GM18907 (cell line): ENCODE data around the gene BRD1.

Experiments used
- ATAC-seq: cut with Tn5 transposase; IDR thresholded peaks from one replicate; pipeline ENCODE4 v1.9.1; 2021; ENCODE audit warnings: mild to moderate bottlenecking, moderate library complexity; ENCODE audit not compliant: unreplicated experiment

The BRD1 gene

DNA sequence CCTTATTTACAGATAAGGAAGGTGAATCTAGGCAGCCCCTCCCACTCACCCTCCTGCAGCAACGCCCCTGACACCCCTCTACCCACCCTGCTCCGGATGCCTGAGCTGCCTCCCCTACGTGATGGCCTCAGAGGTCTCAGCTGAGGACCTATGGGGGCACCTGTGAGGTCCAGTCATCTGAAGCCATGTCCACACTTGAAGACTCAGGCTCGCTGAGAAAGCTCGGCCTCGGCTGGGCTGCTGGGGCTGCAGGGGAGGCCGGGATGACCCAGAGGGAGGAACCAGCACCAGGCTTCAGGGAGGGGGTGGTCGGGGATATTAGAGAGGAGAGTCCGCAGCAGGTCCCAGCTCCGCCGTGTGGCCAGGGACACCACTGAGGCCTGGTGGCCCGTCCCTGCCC is 92.8 kb downstream of the BRD1 start:
- no peak for ATAC-seq

- no peak for ATAC-seq
These were observed 93.3 kb downstream of the BRD1 start for GRCh38 chr22:49734390-49734789.

DNA sequence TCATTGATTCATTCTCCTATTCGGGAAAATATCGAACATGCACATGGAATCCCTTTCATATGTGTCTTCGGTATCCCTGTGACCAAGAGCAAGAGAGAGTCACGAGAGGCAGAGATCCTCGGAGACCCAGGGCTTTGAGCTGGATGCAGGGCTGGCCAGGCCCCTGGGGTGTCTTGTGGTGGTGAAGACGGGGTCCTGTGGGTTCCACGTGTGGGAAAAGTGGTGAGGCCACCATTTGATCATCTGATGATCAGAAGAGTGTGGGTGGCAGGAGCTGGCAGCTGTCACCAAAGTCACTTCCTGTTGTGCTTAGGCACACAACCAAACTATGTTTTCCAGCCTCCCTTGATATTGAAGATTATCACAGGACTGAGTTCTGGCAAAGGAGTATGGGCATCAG is 94.0 kb downstream of the BRD1 start:
- ATAC-seq = no peak

DNA sequence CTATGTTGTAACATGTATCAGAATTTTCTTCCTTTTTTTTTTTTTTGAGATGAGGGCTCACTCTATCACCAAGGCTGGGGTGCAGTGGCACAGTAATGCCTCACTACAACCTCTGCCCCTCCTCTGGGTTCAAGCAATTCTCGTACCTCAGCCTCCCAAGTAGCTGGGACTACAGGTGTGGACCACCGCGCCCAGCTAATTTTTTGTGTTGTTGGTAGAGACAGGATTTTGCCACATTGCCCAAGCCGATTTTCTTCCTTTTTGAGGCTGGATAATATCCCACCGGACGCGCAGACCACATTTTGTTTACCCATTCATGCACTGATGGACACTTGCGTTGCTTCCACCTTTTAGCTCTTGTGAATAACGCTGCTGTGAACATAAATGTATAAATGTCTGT is 97.0 kb downstream of the BRD1 start:
- ATAC-seq = no peak

DNA sequence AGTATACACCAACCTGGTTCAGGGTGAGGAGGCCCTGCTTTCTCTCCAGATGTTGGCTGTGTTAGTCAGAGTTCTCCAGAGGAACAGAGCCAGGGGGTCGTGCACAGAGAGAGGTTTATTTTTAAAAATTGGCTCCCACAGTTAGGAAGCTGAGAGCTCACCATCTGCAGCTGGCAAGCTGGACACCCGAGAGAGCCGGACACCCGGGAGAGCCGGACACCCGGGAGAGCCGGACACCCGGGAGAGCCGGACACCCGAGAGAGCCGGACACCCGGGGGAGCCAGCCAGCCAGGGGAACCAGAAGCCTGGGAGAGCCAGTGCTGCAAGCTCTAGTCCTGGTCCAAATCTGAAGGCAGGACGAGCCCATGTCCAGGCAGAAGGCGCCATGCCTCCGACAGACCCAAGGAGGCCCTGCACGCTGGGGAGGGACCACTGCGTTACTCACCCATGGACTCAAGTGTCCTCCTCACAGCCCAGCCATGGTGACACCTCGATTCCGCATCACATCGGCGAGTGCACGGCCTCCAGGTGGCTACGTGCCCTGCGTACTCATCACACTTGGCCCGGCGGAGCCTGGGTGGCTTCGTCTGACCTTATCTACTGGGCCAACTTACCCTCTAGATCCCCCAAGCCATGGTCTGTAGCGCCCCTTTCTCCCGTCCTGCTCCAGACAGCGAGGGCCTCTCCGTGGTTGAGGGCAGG is 99.0 kb downstream of the BRD1 start:
- no peak for ATAC-seq

GRCh38 chr22:49727881-49728569 is 99.6 kb downstream of the BRD1 start:
- ATAC-seq = no peak

GRCh38 chr22:49727191-49727880 is 100.3 kb downstream of the BRD1 start:
- ATAC-seq = no peak

DNA sequence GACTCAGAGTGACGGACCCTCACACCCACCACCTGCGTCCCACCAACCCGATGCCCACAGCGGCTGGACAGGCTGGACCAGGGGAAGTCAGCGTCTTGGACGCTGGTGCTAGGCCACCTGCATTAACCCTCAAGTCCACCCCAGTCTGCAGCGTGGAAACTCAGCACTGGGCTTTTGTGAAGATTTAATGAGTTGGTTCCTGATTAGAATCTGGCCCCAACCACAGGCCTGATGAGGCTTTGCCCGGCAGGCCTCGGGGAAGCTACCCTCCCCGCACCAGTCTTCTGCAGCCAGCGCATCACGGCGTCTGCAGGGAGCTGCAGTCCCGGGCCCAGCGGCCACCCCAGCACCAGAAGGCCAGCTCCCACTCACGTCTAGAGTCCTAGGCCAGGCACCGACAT is 101.0 kb downstream of the BRD1 start:
- ATAC-seq = no peak

- no peak for ATAC-seq
These were observed 101.5 kb downstream of the BRD1 start for GRCh38 chr22:49726022-49726681.

DNA sequence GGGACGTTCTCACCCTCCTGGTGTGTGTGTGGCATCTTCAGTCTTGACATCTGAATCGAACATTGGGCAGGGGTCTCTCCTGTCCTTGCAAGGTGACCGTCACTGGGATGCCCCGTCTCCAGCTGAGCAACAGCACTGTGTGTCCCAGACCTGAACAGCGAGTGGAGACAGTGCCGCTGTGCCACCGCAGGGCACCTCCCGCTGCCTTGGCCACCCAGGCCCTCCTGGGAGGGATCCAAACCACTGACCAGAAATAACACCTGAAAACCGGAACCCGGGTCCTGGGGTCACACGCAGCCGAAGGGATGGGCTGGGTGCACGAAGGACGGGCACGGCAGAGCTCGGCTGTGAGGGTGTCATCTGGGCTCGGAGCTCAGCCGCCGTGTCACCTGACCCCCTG is 102.2 kb downstream of the BRD1 start:
- no peak for ATAC-seq

DNA sequence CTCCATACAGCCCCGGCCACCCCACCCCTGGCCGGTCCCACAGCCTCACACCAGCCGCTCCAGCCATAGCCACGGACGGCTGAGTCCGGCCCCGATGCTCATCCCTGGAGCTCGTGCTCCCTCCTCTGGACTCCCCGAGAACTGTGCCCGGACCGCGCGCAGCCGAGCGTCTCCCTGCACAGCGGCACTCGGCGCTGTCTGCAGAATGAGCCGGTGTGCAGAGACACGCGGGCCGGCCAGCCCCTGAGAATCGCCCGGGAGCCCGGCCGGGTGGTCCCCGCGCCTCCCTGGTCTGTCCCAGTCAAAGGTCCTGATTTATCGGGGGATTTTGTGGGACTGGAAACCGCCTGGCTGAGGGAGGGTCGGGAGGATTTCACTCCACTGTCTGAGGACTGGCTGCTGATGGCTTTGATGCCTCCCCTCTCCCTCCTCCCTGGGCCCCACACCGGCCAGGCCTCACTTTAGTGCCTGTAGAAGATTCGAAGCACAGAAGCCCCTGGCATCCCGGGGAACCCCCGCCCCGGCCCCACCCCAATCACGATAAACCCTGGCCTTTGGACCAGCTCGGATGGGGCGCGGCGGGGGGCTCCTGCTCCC is 102.7 kb downstream of the BRD1 start:
- ATAC-seq = no peak

DNA sequence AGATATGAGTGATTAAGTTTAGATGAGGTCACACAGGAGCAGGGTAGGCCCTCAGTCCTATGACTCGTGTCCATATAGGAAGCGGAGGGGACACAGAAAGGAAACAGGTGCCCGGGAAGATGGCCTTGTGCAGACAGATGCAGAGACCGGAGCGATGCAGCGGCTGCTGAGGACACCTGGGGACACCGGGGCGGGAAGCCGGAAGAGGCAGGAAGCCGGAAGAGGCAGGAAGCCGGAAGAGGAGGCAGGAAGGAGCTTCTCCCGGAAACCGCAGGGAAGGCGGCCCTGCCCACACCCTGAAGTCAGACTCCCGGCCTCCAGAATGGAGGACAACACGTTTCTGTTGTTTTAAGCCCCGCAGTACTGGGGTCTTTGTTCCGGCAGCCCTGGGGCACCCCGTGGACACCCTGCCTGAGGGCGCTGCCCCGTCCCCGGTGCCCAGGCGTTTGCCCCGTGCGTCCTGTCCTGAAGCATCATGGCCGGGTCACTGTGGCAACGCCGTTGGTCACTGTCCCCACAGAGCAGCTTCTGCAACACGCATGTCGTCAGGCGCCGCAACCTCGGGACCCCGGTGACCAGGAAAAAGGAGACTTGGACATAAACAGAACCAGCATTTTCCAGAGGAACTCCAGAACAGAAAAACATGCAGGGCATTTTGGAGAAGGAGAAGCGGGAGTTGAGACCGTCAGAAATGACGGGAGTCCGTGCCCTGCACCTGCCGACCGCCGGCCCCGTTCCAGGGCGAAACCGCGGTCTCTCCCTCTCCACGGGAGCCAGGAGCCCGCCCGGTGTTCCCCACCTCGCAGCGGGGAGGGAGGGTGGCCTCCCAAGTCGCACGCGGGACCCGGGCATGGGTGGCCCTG is 103.4 kb downstream of the BRD1 start:
- ATAC-seq = no peak

DNA sequence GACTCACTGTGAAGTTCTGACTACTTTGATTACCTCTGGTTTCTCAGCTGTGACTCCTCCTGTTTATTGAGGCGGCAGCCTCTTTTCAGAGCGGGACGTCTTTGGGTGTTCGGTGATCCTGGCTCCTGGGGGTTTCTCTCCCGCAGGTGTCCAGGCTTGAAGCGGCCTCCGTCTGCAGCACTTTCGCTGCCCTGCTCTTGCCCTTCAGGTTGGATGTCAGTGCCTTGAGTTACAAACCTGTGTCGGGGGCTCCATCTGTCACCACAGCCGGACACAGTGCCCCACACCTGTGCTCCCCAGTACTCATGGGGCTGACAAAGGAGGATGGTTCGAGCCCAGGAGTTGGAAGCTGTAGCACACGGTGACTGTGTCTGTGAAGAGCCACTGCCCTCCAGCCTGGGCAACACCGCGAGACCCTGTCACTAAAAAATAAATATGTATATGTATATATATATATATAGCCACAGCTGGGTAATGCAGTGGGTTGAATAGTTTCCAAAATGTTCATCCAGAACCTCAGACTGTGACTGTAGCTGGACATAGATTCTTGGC is 104.1 kb downstream of the BRD1 start:
- ATAC-seq = no peak
